Dermis blood vessel endothelial cell (primary cell): Measurements from ENCODE around the gene AMPD1. TPM values are rescaled to one million over a fixed set of nuclear protein-coding genes. Genes with fewer than 3 reads are reported as not detected.

Experiments
- DNase-seq: peaks from one replicate; pipeline ENCODE4 v3.0.0; 2010
- total RNA-seq: library from RNA; depleted of rRNA; stranded (reverse); fragments of >200 nt; gene quantifications from 2 replicates; pipeline ENCODE4 v1.2.3, GENCODE V29; 2014

Gene AMPD1
- total RNA-seq, 1 donor from 2014 or later, result not detected

DNA sequence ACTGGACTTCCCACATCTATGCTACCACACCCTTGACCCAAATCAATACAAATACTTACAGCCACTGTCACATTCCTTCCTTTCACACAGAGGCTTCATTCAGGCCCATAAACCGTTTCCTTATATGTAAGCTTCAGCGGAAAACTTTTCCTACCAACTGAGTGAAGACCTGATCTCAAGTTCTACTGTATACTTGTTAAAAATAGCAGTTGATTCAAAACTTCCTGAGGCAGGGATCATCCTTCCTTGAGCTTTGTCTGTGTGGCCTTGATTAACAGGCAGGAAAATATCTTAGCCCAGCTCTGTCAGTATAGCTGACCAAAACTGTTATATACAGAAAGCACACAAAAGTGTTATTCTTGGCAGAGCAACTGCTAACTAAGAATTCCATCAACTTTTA is 68.2 kb downstream of the AMPD1 start:
- DNase-seq, result no peak

- no peak for DNase-seq
Measured at GRCh38 chr1:114623364-114623763, 72.0 kb downstream of the AMPD1 start.

Other genes starting within 250 kb of the AMPD1 start
- gene TRIM33, start 184.3 kb downstream of the AMPD1 start, total RNA-seq, result 33.9 and 35.5 TPM in 2 replicates
- gene BCAS2, start 113.9 kb downstream of the AMPD1 start, total RNA-seq, result 43.2 and 51.5 TPM in 2 replicates
- 2.9 and 4.0 TPM in 2 replicates for gene DENND2C, start 25.5 kb downstream of the AMPD1 start, total RNA-seq
- 77.9 and 96.6 TPM in 2 replicates for gene NRAS, start 21.2 kb upstream of the AMPD1 start, total RNA-seq
- 656 and 875 TPM in 2 replicates for gene CSDE1, start 62.4 kb upstream of the AMPD1 start, total RNA-seq
- gene SIKE1, start 85.1 kb upstream of the AMPD1 start, total RNA-seq, result 44.9 and 63.4 TPM in 2 replicates
- gene SYCP1, start 159.3 kb upstream of the AMPD1 start, total RNA-seq, result not detected in 2 replicates